ENCODE measurements around the gene DLGAP1. TPM values are rescaled to one million over a fixed set of nuclear protein-coding genes. Genes with fewer than 3 reads are reported as not detected.

Gene DLGAP1
- total RNA-seq, 1 donor from 2014 or later: 3.2 TPM

- Histone ChIP-seq H3K27me3 (no peaks in the 10 kb centered on the region), H3K36me3 (no peaks in the 10 kb centered on the region), H3K4me3 (no peak overlapping the region), H3K27ac (no peak overlapping the region), H3K4me1 (no peaks in the 10 kb centered on the region), H3K9me3 (no peaks in the 10 kb centered on the region)
- TF ChIP-seq POLR2AphosphoS5 (IDR thresholded peaks at IDR 0.05; ENCODE audit: insufficient read depth in 1 of 2, low read depth in 1 of 2): peak in 1 of 2 donors; percentile 53
- no peak for TF ChIP-seq POLR2A (IDR thresholded peaks at IDR 0.05)
- no peak for DNase-seq (ENCODE audit: extremely low spot score in 2 of 2)
- intact Hi-C loops (cut with DNase I): no loop called here
Measured at GRCh38 chr18:3679241-3679640, 775.9 kb downstream of the DLGAP1 start.

- Histone ChIP-seq H3K9me3 (no peaks in the 10 kb centered on the region), H3K27me3 (no peaks in the 10 kb centered on the region), H3K4me1 (no peaks in the 10 kb centered on the region), H3K27ac (no peak overlapping the region), H3K36me3 (no peaks in the 10 kb centered on the region), H3K4me3 (no peak overlapping the region)
- intact Hi-C loops (cut with DNase I): no loop called here
- no peak for DNase-seq (ENCODE audit: extremely low spot score in 2 of 2)
- TF ChIP-seq POLR2AphosphoS5 (IDR thresholded peaks at IDR 0.05; ENCODE audit: insufficient read depth in 1 of 2, low read depth in 1 of 2): no peak
- no peak for TF ChIP-seq POLR2A (IDR thresholded peaks at IDR 0.05)
- TF ChIP-seq CTCF (IDR thresholded peaks at IDR 0.05): no peak
Measured at GRCh38 chr18:3675994-3676393, 779.1 kb downstream of the DLGAP1 start.

GRCh38 chr18:3675446-3675845 is 779.7 kb downstream of the DLGAP1 start:
- intact Hi-C loops (cut with DNase I): no loop called here
- H3K9me3 ChIP-seq: no peaks in the 10 kb centered on the region
- no peak overlapping the region for H3K27ac ChIP-seq
- H3K27me3 ChIP-seq: no peaks in the 10 kb centered on the region
- H3K4me1 ChIP-seq: no peaks in the 10 kb centered on the region
- H3K4me3 ChIP-seq: no peak overlapping the region
- TF ChIP-seq POLR2AphosphoS5 (IDR thresholded peaks at IDR 0.05; ENCODE audit: insufficient read depth in 1 of 2, low read depth in 1 of 2) (no peak), POLR2A (IDR thresholded peaks at IDR 0.05) (no peak), CTCF (IDR thresholded peaks at IDR 0.05) (no peak)
- no peaks in the 10 kb centered on the region for H3K36me3 ChIP-seq
- peak in 1 of 2 donors; percentile 34 for DNase-seq (ENCODE audit: extremely low spot score in 2 of 2)

GRCh38 chr18:3671176-3671575 is 783.9 kb downstream of the DLGAP1 start:
- H3K36me3 ChIP-seq: no peaks in the 10 kb centered on the region
- no peaks in the 10 kb centered on the region for H3K27me3 ChIP-seq
- intact Hi-C loops (cut with DNase I): no loop called here
- no peaks in the 10 kb centered on the region for H3K4me1 ChIP-seq
- no peak overlapping the region for H3K4me3 ChIP-seq
- peak in 1 of 2 donors; percentile 40 for DNase-seq (ENCODE audit: extremely low spot score in 2 of 2)
- H3K9me3 ChIP-seq: no peaks in the 10 kb centered on the region
- no peak for TF ChIP-seq CTCF (IDR thresholded peaks at IDR 0.05)
- no peak for TF ChIP-seq POLR2A (IDR thresholded peaks at IDR 0.05)
- TF ChIP-seq POLR2AphosphoS5 (IDR thresholded peaks at IDR 0.05; ENCODE audit: insufficient read depth in 1 of 2, low read depth in 1 of 2): no peak
- no peak overlapping the region for H3K27ac ChIP-seq

- DNase-seq (ENCODE audit: extremely low spot score in 2 of 2): no peak
- peaks cover 7% of the 10 kb centered on the region for H3K4me1 ChIP-seq
- intact Hi-C loops (cut with DNase I): loop anchor here (2.0 to 10.0 kb wide), 2 partner anchors 225 to 391 kb away; no protein-coding TSS in a partner anchor
- no peak overlapping the region for H3K4me3 ChIP-seq
- H3K27ac ChIP-seq: no peak overlapping the region
- no peaks in the 10 kb centered on the region for H3K9me3 ChIP-seq
- H3K36me3 ChIP-seq: no peaks in the 10 kb centered on the region
- H3K27me3 ChIP-seq: no peaks in the 10 kb centered on the region
- no peak for TF ChIP-seq POLR2A (IDR thresholded peaks at IDR 0.05)
- no peak for TF ChIP-seq CTCF (IDR thresholded peaks at IDR 0.05)
- no peak for TF ChIP-seq POLR2AphosphoS5 (IDR thresholded peaks at IDR 0.05; ENCODE audit: insufficient read depth in 1 of 2, low read depth in 1 of 2)
Measured at GRCh38 chr18:3669376-3669775, 785.7 kb downstream of the DLGAP1 start.
